ELR (cell line): ENCODE measurements around the gene C10orf90.
A peak's percentile ranks its signal among the peaks of the same experiment; 100 is the strongest.

ENCODE experiments used
- DNase-seq: peaks from one replicate; pipeline ENCODE4 v3.0.0-alpha.2; 2015; ENCODE audit warnings: low read depth

The C10orf90 gene

DNA sequence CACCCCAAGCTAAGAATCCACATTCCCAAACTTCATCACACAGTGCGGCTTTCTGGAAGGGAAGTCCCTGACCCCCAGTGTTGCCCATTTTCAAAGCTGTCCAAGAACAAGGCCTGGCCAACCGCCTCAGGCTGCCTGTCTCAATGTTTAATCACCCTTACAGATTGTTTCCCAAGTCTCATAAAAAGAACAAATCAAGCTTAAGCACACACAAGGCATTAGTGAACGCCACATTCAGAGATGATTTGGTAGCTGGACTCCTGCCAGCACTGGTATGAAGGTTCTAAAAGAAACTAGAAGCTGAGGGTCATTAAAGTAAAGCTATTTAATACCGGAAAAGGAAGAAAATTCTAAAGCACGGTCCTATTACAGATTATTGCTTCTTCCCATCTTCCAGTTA, 35.6 kb downstream of the C10orf90 start:
- DNase-seq: peak; percentile 37

DNA sequence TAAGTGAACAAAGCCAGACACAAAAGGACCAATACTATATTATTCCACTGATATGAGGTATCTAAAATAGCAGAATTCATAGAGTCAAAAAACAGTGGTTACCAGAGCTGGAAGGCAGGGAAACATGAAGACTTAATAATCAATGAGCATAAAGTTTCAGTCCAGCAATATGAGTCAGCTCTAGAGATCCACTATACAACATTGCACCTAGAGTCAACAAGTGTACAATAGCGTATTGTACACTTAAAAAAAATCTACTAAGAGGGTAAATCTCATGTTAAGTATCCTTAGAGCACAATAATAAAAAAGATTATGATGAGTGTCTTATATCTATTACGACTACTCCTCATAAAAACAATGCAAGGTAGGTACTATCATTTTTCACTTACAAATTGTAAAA, 36.1 kb downstream of the C10orf90 start:
- no peak for DNase-seq

DNA sequence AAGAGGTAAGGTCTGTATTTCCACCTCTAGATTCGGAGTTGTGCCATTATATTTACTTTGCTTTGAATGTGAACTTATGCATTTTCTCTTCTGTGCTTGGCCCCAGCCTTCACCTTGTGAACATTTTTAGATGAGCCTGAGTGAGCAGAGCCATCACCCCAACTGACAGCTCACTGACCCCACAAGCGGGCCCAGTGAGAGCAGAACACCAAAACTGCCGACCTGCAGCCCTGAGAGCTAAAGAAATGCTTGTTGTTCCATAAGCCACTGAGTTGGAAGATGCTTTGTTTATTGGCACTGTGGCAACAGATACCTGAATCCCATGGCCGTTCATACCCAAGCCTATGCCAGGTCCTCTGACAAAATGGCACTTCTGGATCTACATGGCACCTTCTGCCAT, 37.8 kb downstream of the C10orf90 start:
- no peak for DNase-seq

DNA sequence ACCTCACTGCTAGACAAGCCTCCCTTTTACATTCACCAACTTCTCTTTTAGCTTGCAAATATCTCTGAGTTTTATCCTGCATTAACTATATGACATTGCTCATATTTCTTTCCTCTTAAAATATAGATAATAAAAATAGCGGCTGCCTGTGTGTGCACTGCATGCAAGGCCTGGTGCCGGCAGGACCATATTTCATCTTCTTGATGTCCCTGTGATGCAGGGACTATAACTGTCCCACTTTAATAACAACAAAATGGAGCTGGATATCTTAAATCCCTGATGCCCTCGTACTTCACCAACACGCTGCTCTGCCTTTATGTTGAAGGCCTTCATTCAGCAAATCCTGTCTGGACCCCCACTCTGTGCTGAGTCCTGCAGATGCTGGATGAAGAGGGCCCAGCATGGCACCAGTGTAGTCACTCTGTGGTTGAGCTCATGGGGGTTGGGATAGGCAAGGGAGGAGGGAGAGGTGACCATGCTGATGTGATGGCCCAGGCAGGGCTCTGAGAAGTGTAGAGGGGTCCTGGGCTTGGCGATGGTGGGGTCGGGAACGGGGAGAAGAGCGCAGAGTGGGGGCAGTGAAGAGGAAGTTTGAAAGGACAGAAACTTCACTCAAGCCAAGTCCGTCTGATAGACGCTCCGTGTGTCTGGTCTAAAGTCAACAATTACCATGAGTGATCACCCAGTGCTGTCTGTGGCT, 40.4 kb downstream of the C10orf90 start:
- DNase-seq: no peak

DNA sequence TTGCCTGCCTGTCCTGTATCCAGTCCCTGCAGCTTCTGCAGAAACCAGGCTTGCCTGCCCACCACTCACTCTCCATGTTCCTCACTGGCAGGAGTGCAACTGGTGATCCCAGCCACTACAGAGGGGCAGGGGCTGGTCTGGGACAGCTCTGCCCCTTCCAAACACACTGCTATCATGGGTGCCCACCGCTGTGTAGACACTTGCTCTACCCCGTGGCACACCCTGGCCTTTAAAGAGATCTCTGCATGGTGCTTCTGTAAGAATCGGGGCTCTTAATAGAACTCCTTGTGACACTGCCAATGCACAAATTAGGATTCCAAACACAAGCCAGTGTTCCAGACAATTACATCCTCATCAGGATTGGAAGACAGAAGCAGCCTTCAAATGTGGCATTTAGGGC, 41.7 kb downstream of the C10orf90 start:
- no peak for DNase-seq

DNA sequence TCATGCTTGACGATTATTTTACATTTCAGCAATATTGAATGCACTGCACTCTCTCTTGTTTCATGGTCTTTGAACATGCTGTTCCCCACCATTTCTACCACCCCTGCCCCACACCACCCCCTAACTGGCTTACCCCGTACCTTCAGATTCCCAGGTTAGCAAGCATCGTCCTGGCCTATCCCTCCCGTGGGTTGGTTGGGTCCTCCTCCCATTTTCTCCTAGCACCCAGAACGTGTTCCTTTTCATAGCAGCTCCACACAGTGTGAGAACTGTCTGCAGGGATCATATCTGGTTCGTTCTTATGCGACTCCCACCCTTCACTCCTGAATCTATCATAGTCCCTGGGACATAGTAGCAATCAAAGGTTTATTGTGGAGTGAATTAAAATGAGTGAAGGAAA, 48.6 kb downstream of the C10orf90 start:
- no peak for DNase-seq

DNA sequence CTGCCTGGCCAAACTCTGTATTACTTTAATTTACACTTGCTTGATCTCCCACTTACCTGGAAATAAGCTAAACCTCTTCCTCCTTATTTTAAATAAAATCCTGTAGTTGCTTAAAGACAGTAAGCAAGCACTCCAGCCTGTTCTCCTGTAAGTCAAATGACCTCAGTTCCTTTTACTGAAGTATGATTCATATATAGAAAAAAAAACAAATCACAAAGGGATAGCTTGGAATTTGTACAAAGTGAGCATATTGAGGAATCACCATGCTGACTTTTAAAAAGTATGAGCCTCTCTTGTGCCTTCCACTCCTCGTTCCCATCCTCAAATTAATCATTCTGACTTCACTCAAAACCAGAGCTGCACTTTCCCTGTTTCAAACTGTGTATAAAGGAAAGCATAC, 52.0 kb downstream of the C10orf90 start:
- DNase-seq: no peak

DNA sequence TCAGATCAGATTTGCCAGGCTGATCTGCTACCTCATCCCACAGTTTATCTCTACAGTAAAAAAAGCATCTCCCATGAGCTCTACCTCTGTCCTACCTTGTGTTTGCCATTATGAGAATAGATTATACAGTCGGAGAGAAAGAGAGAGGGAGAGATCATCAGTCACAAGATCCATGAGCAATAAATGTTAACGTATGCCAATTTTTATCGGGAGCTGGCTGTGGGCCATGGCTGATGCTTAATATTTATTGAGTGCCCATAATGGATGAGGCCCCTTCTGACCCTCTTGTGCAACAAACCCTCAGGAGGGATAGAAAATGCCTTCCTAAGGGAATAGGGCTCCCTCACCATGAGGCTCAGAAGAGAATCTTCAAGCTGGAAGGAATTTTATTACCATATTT, 52.8 kb downstream of the C10orf90 start:
- DNase-seq: no peak

DNA sequence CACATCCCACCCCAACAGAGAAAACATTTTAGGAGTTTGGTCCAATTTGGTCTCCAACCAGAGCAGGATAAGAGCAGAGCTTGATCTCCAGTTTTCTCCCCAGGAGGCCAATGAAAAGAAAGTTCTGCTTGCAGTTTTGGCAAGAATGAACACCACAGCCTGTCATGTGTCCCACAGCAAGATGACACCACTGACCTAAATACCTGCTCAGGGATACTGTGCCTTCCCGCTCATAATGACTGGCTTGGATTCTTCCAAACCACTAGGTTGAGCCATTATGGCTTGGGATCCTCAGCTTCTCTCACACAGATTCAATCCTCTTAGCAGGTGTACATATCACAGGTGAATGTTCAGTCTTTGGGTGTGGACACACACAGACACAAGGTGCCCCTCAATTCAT, 53.3 kb downstream of the C10orf90 start:
- DNase-seq: no peak

DNA sequence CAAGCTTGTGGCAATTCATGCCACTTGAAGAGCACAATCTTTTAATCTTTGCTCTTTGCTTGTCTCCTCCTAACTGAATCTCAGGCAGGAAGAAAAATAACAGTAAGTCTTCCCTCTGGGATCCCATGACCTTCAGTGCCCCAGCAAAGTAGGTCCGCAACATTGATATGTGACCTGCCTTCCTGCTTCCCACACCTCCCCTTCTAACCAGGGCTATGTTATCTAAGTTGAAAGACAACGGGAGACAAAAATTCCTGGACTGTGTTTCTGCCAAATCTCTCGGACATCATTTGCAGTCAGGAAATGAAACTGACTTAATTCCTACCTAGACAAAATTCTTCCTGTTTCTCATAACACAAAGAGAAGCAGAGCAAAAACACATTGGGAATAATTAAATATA, 53.8 kb downstream of the C10orf90 start:
- DNase-seq: no peak

DNA sequence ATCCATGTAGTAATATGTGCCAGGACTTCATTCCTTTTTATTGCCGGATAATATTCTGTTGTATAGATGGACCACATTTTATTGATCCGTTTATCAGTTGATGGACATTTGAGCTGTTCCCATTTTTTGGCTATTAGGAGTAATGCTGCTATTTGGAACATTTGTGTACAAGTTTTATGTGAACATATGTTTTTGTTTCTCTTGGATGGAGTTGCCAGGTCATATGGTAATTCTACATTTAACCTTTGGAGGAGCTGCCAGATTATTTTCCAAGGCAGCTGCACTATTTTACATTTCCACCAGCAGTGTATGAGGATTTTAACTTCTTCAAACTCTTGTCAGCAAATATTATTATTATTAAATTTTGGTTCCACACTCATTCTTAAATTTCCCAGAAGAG, 59.2 kb downstream of the C10orf90 start:
- DNase-seq: no peak

DNA sequence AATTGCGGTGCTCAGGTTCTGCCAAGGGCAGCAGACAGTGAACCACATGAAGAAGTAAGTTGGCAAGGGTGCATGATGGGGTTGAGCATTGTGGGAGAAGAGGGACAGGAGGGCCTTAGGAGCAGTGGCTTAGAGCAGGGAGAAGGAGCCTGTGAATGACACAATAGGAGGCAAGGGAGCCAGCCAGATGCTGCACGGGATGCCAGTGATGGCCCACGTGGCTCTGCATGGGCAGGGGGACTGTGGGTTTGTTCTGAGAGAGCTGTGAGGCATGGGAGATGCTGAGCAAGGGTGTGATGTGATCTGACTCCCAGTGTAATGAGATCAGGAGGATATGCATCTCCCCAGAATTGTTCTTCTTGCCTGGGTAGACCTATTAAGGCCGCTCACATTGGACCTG, 60.9 kb downstream of the C10orf90 start:
- DNase-seq: no peak

DNA sequence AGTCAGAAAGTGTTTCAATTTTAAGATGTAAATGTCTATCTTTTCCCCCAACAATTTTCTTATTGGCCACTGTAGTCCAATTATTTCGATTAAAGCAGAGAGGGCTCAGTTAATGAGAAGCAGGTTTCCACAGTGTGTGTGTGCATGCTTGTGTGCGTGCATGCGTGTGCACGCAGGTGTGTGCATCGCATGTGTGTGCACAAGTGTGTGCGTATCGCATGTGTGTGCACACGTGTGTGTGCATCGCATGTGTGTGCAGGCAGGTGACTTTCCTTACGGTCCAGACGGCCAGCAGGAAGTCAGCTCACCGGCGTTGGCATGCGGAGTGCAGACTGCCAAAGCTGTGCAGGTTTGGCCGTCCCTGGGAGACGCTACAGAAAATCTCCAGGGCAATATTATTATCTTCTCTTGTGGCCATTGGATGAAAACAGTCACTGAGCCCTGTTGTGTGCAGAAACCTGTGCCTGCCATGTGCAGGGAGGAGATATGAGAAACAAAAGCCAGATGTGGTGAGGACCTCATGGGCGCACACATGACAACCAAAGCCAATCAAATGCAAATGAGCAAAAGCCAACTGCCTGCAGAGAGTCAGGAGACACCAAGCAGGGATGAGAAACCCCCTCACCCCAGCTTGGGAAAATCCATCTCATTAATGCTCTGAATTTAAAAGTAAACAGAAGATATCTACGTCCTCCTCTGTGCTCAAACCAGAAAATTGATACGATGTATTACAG, 70.4 kb downstream of the C10orf90 start:
- no peak for DNase-seq

DNA sequence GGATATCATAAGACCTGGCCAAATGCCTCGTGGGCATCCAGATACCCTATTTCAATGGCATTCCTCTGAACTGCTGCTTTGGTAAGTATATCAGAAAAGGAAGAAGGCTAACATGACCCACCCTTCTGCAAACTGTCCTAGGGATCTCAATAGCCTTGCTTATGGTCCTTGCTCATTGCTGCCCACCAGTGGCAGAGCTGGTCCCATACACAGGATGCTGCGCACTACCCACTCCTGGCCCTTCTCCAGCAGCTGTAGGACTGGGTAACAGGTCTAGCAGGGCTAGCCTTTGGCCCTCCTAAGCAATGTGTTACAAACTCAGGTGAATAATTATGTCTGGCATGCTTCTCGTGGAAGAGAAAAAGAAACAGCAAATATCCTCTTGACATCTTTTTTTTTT, 72.5 kb downstream of the C10orf90 start:
- peak; percentile 63 for DNase-seq

DNA sequence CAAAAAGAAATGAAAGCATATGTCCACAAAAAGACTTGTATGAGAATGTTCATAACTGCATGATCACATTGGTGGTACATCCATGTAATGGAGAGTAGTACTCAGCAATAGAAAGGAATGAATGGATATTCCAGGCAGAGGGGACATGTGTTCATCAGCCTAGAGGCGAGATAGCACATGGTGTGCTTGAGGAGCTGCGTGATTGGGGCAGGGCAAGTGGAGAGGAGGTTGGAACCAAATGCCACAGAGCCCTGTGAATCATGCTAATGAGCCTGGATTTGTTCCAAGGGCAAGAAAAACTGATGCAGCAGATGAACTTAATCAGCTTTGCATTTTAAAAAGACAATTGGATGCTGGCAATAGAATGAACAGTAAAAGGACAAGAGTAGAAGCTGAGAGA, 73.3 kb downstream of the C10orf90 start:
- peak; percentile 4 for DNase-seq

DNA sequence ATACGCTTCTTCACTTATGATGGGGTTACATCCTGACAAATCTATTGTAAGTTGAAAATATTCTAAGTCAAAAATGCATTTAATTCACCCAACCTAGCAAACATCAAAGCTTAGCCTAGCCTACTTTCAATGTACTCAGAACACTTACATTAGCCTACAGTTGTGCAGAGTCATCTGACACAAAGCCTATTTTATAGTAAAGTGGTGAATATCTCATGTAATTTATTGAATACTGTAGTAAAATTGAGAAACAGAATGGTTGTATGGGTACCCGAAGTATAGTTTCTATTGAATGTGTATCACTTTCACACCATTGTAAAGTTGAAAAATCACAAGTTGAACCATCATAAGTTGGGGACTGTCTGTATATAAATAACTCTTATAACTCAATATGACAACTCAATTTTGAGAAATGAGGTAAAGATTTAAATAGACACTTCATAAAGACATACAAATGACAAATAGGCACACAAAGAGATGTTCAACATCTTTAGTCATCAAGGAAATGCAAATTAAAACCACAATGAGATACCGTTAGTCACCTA, 73.9 kb downstream of the C10orf90 start:
- DNase-seq: peak; percentile 10

DNA sequence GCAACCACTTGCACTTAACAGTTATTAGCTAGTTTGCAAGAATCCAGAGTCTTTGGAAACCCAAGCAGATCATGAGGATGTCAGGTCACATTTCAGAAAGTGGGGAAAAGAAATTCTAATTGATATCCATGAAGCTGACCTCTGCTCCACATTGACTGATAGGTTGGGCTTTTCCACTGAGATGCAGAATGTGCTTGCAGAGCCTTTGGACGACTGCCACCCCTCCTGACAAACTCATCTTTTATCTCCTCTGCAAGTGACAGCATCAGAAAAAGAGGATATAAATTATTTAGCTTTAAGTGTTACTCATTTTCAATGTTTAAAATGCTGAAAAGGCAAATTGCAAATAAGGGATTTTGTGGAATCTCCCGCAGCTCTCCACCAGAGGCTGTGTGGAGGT, 75.3 kb downstream of the C10orf90 start:
- DNase-seq: no peak

DNA sequence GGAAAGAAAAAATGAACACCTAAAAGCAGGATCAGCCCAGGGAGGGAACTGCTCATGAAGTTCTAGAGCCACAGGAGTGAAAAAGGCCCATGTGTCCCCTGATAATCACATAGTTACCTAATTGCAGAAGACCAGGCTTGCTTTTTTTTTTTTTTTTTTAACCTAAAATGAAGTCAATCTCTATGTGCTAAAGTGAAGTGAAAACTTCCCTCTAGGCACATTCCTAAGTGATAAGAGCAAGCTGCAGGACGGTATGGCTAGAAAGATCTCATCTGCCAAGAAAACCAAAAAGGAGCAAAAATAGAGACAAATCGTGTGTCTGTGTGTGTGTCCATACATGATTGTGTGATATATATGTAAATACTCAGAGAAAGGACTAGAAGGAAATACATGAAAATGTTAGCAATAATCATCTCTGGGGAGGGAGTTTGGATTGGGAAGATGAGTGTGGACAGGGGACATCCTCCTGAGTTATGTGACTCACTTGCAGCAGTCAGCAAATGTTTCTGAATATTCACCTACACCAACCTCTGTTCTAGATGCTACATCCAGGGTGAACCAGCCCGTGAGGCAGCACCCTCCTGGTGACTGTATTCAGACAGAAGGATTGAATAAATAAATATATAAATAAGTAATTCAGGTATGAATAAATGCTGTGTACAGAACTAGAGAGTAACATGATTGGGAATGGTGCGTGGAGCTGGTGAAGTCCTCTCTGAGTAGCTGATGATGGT, 76.4 kb downstream of the C10orf90 start:
- no peak for DNase-seq

DNA sequence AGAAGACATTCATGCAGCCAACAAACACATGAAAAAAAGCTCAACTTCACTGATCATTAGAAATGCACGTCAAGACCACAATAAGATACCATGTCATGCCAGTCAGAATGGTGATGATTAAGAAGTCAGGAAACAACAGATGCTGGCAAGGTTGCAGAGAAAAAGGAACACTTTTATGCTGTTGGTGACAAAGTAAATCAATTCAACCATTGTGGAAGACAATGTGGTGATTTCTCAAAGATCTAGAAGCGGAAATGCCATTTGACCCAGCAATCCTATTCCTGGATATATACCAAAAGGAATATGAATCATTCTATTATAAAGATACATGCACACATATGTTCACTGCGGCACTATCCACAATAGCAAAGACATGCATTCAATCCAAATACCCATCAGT, 77.6 kb downstream of the C10orf90 start:
- peak; percentile 7 for DNase-seq

DNA sequence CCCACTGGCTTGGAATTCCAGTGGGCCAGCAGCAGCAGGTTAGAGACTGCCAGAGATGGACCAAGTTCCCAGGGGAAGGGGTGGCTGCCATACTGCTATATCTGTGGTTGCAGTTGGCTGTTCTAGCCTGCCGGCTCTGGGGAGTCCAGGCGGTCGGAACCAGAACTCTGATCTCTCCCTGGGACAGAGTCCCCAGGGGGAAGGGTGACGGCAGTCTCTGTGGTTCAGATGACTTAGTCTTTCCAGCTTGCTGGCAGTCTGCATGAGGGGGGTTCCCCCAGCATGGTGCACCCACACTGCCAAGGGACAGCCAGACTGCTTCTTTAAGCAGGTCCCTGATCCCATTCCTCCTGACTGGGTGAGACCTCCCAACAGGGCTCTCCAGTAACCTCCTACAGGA, 82.5 kb downstream of the C10orf90 start:
- DNase-seq: no peak

DNA sequence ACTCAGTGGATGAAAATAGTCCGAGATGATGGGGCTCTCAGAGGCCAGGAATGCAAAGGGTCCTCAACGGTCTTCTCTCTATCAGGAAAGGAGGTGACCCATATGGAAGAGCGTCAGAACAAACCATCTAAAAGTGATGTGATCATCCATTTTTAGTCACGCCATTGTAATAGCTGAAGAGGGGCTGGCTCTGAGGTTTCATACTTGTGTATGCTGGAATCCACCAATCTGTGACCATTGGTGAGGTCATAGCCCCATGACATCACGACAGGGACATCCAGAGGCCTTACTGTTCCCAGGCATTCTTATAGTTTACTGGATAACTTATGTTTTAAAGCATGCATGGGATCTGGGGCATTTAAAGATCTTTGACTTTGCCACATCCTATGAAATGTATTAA, 83.6 kb downstream of the C10orf90 start:
- no peak for DNase-seq

DNA sequence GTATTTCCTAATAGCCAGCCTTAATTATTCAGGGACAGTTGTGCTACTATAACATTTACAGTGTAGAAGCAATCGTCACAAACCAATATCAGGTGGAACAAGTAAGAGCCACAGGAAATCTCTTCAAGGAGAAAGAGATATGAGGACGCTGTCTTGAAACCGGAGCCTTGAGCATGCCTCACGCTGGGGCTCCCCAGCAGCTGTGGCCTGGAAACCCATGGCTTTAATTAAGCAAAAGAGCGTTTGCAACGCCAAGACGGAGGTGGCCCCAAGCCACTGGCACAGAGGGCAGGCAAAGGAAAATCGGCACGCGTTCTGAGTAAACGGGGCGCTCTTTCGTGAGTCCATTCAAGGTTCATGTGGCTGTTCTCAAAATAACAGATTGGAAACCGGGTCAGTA, 84.4 kb downstream of the C10orf90 start:
- no peak for DNase-seq
